ENCODE results near the gene SWT1.

- TF ChIP-seq TEAD4 (IDR thresholded peaks at IDR 0.05; ENCODE audit: borderline replicate concordance, insufficient read depth) (no peak), CTCF (IDR thresholded peaks at IDR 0.05) (no peak), TCF12 (IDR thresholded peaks at IDR 0.05) (no peak), RFX5 (IDR thresholded peaks at IDR 0.05; ENCODE audit: low read length) (no peak), YY1 (IDR thresholded peaks at IDR 0.05; ENCODE audit: low read depth) (no peak), SMC3 (IDR thresholded peaks at IDR 0.05; ENCODE audit: low read depth, low read length) (no peak), POLR2AphosphoS5 (IDR thresholded peaks at IDR 0.05; ENCODE audit: low read depth, low read length) (no peak), ZBTB33 (IDR thresholded peaks at IDR 0.05; ENCODE audit: borderline replicate concordance, low read depth) (no peak), CHD2 (IDR thresholded peaks at IDR 0.05; ENCODE audit: low read length, partially characterized antibody) (no peak), USF1 (IDR thresholded peaks at IDR 0.05; ENCODE audit: borderline replicate concordance, low read depth) (no peak)
Observed at GRCh38 chr1:185288435-185288834, 131.5 kb downstream of the SWT1 start.
